RWPE1 (cell line): ENCODE measurements around the gene DSG1.

Experiments used
- CTCF ChIA-PET: fragments of 350-600 bp; sonication (Branson Sonifier 250); formaldehyde crosslinking; extraction: SDS; loops from one replicate; lab custom pipeline; 2021; lab: Yijun Ruan, JAX
- POLR2A ChIA-PET: fragments of 400-600 bp; formaldehyde crosslinking; extraction: SDS; loops from one replicate; lab custom pipeline; 2020; ENCODE audit warnings: antibody characterized with exemption; ENCODE audit not compliant: low non-redundant PET; lab: Yijun Ruan, JAX
- DNase-seq: peaks from one replicate; pipeline ENCODE4 v3.0.0; 2012; ENCODE audit warnings: low spot score
- H3K27ac ChIP-seq: fragments of 450-650 bp; 2 replicates; pipeline ENCODE4 v1.5.1; 2017
- TF ChIP-seq, protein P1 (sequence below): fragments of 450-650 bp; conservative IDR thresholded peaks from 2 replicates; pipeline ENCODE4 v1.5.1; 2017; ENCODE audit warnings: low read depth, mild to moderate bottlenecking

The DSG1 gene

DNA sequence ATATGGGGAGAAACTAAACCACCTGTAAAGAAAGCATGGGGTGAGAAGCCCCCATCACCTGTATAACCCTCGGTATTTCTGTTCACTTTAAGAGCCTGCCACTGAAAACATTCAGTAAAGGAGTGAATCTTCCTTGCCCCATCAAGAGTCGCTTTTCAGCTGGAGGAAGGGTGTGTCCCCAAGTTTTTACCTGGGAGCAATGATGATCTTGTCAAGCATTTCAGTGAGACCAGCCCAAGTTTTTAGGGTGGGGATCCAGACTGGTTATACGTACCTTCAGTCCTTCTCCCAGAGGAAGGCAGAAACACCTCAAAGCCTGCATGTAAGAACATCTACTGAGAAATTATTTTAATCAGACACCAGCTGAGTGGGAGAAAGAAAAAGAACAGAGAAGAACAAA lies at the start of gene DSG1:
TSS of gene DSG1 (plus strand) at position 301 of the 400 bp plus-strand sequence. CDS start 141 bp downstream, outside the sequence.
- DNase-seq: no peak
- TF ChIP-seq, protein P1, sequence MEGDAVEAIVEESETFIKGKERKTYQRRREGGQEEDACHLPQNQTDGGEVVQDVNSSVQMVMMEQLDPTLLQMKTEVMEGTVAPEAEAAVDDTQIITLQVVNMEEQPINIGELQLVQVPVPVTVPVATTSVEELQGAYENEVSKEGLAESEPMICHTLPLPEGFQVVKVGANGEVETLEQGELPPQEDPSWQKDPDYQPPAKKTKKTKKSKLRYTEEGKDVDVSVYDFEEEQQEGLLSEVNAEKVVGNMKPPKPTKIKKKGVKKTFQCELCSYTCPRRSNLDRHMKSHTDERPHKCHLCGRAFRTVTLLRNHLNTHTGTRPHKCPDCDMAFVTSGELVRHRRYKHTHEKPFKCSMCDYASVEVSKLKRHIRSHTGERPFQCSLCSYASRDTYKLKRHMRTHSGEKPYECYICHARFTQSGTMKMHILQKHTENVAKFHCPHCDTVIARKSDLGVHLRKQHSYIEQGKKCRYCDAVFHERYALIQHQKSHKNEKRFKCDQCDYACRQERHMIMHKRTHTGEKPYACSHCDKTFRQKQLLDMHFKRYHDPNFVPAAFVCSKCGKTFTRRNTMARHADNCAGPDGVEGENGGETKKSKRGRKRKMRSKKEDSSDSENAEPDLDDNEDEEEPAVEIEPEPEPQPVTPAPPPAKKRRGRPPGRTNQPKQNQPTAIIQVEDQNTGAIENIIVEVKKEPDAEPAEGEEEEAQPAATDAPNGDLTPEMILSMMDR: no peak
- CTCF ChIA-PET: no interaction called here
- POLR2A ChIA-PET: no interaction called here
- no peak within 1 kb of the TSS for H3K27ac ChIP-seq

DNA sequence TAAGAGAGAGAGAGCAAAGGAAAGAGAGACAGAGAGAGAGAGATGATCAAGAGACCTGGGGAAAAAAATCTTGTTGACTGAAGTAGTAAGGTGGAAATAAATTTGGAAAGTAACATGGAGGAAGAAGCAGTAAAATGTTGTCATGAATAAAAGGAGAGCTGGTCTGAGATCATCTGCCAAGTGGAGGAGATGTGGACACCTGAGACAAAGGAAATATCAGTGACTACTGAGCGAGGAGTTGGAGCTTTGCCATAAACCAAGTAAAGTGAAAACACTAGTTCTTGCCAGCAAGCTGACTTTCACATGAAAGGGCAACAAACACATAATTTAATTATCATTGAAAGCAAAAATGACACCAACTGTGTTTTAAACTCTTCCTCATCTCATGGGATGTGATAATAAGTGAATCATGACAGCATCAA lies 49.0 kb upstream of the DSG1 start:
- TF ChIP-seq, protein P1: no peak
- CTCF ChIA-PET: no interaction called here
- DNase-seq: no peak
- POLR2A ChIA-PET: no interaction called here
- H3K27ac ChIP-seq: no peak overlapping the region

- DNase-seq: no peak
- ChIA-PET POLR2A (no interaction called here), CTCF (interaction anchor here (0.6 to 1.2 kb wide), 2 partner anchors 22 to 155 kb away, joined by 3 to 6 read pairs; no protein-coding TSS in a partner anchor)
- H3K27ac ChIP-seq: no peak overlapping the region
- TF ChIP-seq, protein P1: no peak
Measured at GRCh38 chr18:31269566-31269965, 48.4 kb upstream of the DSG1 start.

GRCh38 chr18:31270578-31270977 lies 47.4 kb upstream of the DSG1 start:
- no peak overlapping the region for H3K27ac ChIP-seq
- TF ChIP-seq, protein P1: no peak
- ChIA-PET POLR2A (no interaction called here), CTCF (interaction anchor here (1.2 kb wide), 1 partner anchor 154 kb away, joined by 6 read pairs; no protein-coding TSS in a partner anchor)
- no peak for DNase-seq

- ChIA-PET CTCF (no interaction called here), POLR2A (no interaction called here)
- no peak overlapping the region for H3K27ac ChIP-seq
- TF ChIP-seq, protein P1: no peak
- no peak for DNase-seq
Measured at GRCh38 chr18:31273812-31274527, 44.0 kb upstream of the DSG1 start.

DNA sequence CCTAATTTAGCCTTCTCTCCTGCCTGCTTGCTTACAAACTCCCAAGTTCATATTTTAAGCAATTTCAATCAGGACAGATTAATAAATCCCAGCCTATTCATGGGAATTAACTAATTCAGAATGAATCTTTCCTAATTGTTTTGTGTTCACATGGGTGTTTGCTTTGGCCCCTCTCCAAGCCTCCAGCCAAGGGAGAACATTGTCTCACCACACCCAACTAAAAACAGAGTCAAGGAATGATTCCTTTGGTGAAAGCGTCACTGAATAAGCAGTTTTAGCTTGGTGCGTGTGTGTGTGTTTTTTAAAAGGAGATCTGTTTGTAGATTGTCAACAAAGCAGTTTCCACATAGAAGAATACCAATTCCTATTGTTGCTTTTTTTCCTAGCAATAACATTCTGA lies 43.0 kb upstream of the DSG1 start:
- ChIA-PET POLR2A (no interaction called here), CTCF (interaction anchor here (0.6 to 1.2 kb wide), 3 partner anchors 12 to 719 kb away, joined by 3 read pairs; no protein-coding TSS in a partner anchor)
- peak; percentile 50 for DNase-seq
- TF ChIP-seq, protein P1: no peak
- H3K27ac ChIP-seq: no peak overlapping the region
